WTC11 (cell line): ENCODE results near the gene MYL7. TPM values are rescaled to one million over a fixed set of nuclear protein-coding genes. Genes with fewer than 3 reads are reported as not detected.

Experiments
- ATAC-seq: fragments of 200-7000 bp; cut with Tn5 transposase; 2 replicates; pipeline ENCODE4 v1.10.0; 2021; ENCODE audit warnings: mild to moderate bottlenecking, moderate library complexity
- CTCF ChIA-PET: fragments of 300-600 bp; sonication (Branson Sonifier 250); formaldehyde crosslinking; loops from one replicate; lab custom pipeline; 2021; ENCODE audit warnings: antibody characterized with exemption; lab: Charles Lee
- POLR2A ChIA-PET: fragments of 350-600 bp; sonication (Branson Sonifier 250); formaldehyde crosslinking; loops from one replicate; lab custom pipeline; 2021; ENCODE audit warnings: antibody characterized with exemption; lab: Charles Lee
- DNase-seq: peaks from one replicate; pipeline ENCODE4 v3.0.0; 2021; ENCODE audit warnings: low spot score
- H3K27ac Mint-ChIP-seq: 2 replicates; pipeline ENCODE4 v1.8.0; 2021; ENCODE audit warnings: mixed read lengths
- H3K27me3 Mint-ChIP-seq: 2 replicates; pipeline ENCODE4 v1.8.0; 2021; ENCODE audit warnings: low read depth, mild to moderate bottlenecking, moderate library complexity, mixed read lengths
- H3K36me3 Mint-ChIP-seq: 2 replicates; pipeline ENCODE4 v1.8.0; 2021; ENCODE audit warnings: mixed read lengths
- H3K4me1 Mint-ChIP-seq: 2 replicates; pipeline ENCODE4 v1.8.0; 2022; ENCODE audit warnings: mixed read lengths
- H3K4me3 Mint-ChIP-seq: 2 replicates; pipeline ENCODE4 v1.8.0; 2021; ENCODE audit warnings: mild to moderate bottlenecking, moderate library complexity, mixed read lengths
- H3K9me3 Mint-ChIP-seq: 2 replicates; pipeline ENCODE4 v1.8.0; 2021; ENCODE audit warnings: mixed read lengths
- ATF3 ChIP-seq: sonication (generic); formaldehyde crosslinking; conservative IDR thresholded peaks from 2 replicates; pipeline ENCODE4 v1.8.1; 2022; ENCODE audit warnings: mild to moderate bottlenecking, missing genetic modification reagents
- FOXP1 ChIP-seq: sonication (generic); formaldehyde crosslinking; IDR thresholded peaks from 2 replicates; pipeline ENCODE4 v1.8.0; 2022; ENCODE audit warnings: missing genetic modification reagents, mild to moderate bottlenecking, moderate library complexity, borderline replicate concordance
- GRHL2 ChIP-seq: fragments of 250-450 bp; sonication (Bioruptor Pico); IDR thresholded peaks from 2 replicates; pipeline ENCODE4 v1.8.0; 2022; ENCODE audit warnings: mild to moderate bottlenecking, moderate library complexity; ENCODE audit not compliant: insufficient replicate concordance, severe bottlenecking
- IRF1 ChIP-seq: sonication (generic); formaldehyde crosslinking; IDR thresholded peaks from 2 replicates; pipeline ENCODE4 v1.8.0; 2023; ENCODE audit warnings: missing genetic modification reagents
- JAZF1 ChIP-seq: fragments of 250-450 bp; sonication (Bioruptor Pico); IDR thresholded peaks from 2 replicates; pipeline ENCODE4 v1.9.0; 2021; ENCODE audit warnings: moderate library complexity, mild to moderate bottlenecking, inconsistent platforms
- MYBL2 ChIP-seq: sonication (generic); formaldehyde crosslinking; IDR thresholded peaks from 2 replicates; pipeline ENCODE4 v1.8.1; 2023; ENCODE audit warnings: mild to moderate bottlenecking, moderate library complexity, missing genetic modification reagents
- NR1H2 ChIP-seq: sonication (generic); formaldehyde crosslinking; IDR thresholded peaks from 2 replicates; pipeline ENCODE4 v1.9.0; 2021; ENCODE audit warnings: mild to moderate bottlenecking, moderate library complexity, missing genetic modification reagents
- OVOL2 ChIP-seq: fragments of 250-450 bp; sonication (Bioruptor Pico); IDR thresholded peaks from 2 replicates; pipeline ENCODE4 v1.9.0; 2021; ENCODE audit warnings: mild to moderate bottlenecking, borderline replicate concordance
- PRDM15 ChIP-seq: sonication (generic); formaldehyde crosslinking; IDR thresholded peaks from 2 replicates; pipeline ENCODE4 v1.8.0; 2022; ENCODE audit warnings: missing genetic modification reagents
- RELA ChIP-seq: sonication (generic); formaldehyde crosslinking; IDR thresholded peaks from 2 replicates; pipeline ENCODE4 v1.8.1; 2022; ENCODE audit warnings: missing genetic modification reagents, mild to moderate bottlenecking, borderline replicate concordance
- ZNF219 ChIP-seq: sonication (generic); formaldehyde crosslinking; IDR thresholded peaks from 2 replicates; pipeline ENCODE4 v1.8.0; 2023; ENCODE audit warnings: missing genetic modification reagents, mild to moderate bottlenecking, borderline replicate concordance
- ZNF263 ChIP-seq: sonication (generic); formaldehyde crosslinking; IDR thresholded peaks from 2 replicates; pipeline ENCODE4 v1.8.1; 2022; ENCODE audit warnings: low read depth, mild to moderate bottlenecking, moderate library complexity, missing genetic modification reagents
- ZNF317 ChIP-seq: sonication (generic); formaldehyde crosslinking; IDR thresholded peaks from 2 replicates; pipeline ENCODE4 v1.8.1; 2023; ENCODE audit warnings: low read depth, mild to moderate bottlenecking, moderate library complexity, missing genetic modification reagents, borderline replicate concordance
- ZNF425 ChIP-seq: fragments of 250-450 bp; sonication (Bioruptor Pico); conservative IDR thresholded peaks from 2 replicates; pipeline ENCODE4 v1.9.0; 2021; ENCODE audit warnings: mild to moderate bottlenecking
- ZNF671 ChIP-seq: fragments of 250-450 bp; sonication (Bioruptor Pico); IDR thresholded peaks from 2 replicates; pipeline ENCODE4 v1.8.0; 2021; ENCODE audit warnings: mild to moderate bottlenecking
- total RNA-seq: library from RNA; stranded (reverse); gene quantifications from 3 replicates; pipeline ENCODE4 v1.2.3, GENCODE V29; 2021
- TF ChIP-seq, protein P1 (sequence below): sonication (generic); formaldehyde crosslinking; IDR thresholded peaks from 2 replicates; pipeline ENCODE4 v1.8.1; 2023; ENCODE audit warnings: mild to moderate bottlenecking, missing genetic modification reagents
- TF ChIP-seq, protein P2 (sequence below): fragments of 250-450 bp; sonication (Bioruptor Pico); IDR thresholded peaks from 2 replicates; pipeline ENCODE4 v2.1.2; 2022; ENCODE audit warnings: mild to moderate bottlenecking, moderate library complexity
- TF ChIP-seq, protein P3 (sequence below): fragments of 250-450 bp; sonication (Bioruptor Pico); IDR thresholded peaks from 2 replicates; pipeline ENCODE4 v1.9.0; 2021; ENCODE audit warnings: moderate library complexity, mild to moderate bottlenecking, inconsistent platforms, borderline replicate concordance
- TF ChIP-seq, protein P4 (sequence below): sonication (generic); formaldehyde crosslinking; IDR thresholded peaks from 2 replicates; pipeline ENCODE4 v1.8.1; 2022; ENCODE audit warnings: low read depth, mild to moderate bottlenecking, moderate library complexity, missing genetic modification reagents, borderline replicate concordance

MYL7 gene
- total RNA-seq, 1 experiment from 2014 or later = 0.90 TPM

- DNase-seq = no peak
- Mint-ChIP-seq H3K9me3 (peaks cover 7% of the 10 kb centered on the region), H3K4me3 (no peak overlapping the region), H3K27ac (no peak overlapping the region), H3K36me3 (no peaks in the 10 kb centered on the region)
- ATAC-seq = no peak
- ChIA-PET POLR2A (no interaction called here), CTCF (no interaction called here)
- TF ChIP-seq RELA (CRISPR knock-in tag) (no peak), JAZF1 (CRISPR knock-in tag) (no peak), IRF1 (CRISPR knock-in tag) (no peak), ATF3 (no peak), ZNF317 (CRISPR knock-in tag) (no peak), NR1H2 (CRISPR knock-in tag) (no peak), OVOL2 (CRISPR knock-in tag) (no peak), ZNF425 (CRISPR knock-in tag) (no peak), MYBL2 (CRISPR knock-in tag) (no peak), ZNF219 (CRISPR knock-in tag) (no peak), ZNF671 (CRISPR knock-in tag) (no peak), FOXP1 (CRISPR knock-in tag) (no peak), GRHL2 (CRISPR knock-in tag) (no peak), PRDM15 (CRISPR knock-in tag) (no peak), ZNF263 (no peak)
- TF ChIP-seq, protein P1, sequence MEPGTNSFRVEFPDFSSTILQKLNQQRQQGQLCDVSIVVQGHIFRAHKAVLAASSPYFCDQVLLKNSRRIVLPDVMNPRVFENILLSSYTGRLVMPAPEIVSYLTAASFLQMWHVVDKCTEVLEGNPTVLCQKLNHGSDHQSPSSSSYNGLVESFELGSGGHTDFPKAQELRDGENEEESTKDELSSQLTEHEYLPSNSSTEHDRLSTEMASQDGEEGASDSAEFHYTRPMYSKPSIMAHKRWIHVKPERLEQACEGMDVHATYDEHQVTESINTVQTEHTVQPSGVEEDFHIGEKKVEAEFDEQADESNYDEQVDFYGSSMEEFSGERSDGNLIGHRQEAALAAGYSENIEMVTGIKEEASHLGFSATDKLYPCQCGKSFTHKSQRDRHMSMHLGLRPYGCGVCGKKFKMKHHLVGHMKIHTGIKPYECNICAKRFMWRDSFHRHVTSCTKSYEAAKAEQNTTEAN (CRISPR knock-in tag) = no peak
- TF ChIP-seq, protein P2, sequence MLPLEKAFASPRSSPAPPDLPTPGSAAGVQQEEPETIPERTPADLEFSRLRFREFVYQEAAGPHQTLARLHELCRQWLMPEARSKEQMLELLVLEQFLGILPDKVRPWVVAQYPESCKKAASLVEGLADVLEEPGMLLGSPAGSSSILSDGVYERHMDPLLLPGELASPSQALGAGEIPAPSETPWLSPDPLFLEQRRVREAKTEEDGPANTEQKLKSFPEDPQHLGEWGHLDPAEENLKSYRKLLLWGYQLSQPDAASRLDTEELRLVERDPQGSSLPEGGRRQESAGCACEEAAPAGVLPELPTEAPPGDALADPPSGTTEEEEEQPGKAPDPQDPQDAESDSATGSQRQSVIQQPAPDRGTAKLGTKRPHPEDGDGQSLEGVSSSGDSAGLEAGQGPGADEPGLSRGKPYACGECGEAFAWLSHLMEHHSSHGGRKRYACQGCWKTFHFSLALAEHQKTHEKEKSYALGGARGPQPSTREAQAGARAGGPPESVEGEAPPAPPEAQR = no peak
- TF ChIP-seq, protein P3, sequence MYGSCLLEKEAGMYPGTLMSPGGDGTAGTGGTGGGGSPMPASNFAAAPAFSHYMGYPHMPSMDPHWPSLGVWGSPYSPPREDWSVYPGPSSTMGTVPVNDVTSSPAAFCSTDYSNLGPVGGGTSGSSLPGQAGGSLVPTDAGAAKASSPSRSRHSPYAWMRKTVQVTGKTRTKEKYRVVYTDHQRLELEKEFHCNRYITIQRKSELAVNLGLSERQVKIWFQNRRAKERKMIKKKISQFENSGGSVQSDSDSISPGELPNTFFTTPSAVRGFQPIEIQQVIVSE (CRISPR knock-in tag) = no peak
- TF ChIP-seq, protein P4, sequence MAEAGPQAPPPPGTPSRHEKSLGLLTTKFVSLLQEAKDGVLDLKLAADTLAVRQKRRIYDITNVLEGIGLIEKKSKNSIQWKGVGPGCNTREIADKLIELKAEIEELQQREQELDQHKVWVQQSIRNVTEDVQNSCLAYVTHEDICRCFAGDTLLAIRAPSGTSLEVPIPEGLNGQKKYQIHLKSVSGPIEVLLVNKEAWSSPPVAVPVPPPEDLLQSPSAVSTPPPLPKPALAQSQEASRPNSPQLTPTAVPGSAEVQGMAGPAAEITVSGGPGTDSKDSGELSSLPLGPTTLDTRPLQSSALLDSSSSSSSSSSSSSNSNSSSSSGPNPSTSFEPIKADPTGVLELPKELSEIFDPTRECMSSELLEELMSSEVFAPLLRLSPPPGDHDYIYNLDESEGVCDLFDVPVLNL = no peak
- TF ChIP-seq, all 79 proteins: peak for 0
- Mint-ChIP-seq H3K27me3 (peaks cover 10% of the 10 kb centered on the region), H3K4me1 (peaks cover 11% of the 10 kb centered on the region)
Measured at GRCh38 chr7:44167920-44168319, 26.8 kb upstream of the MYL7 start.
